Upper lobe of left lung (tissue), 4 donors: Measurements from ENCODE around the gene R3HDM2.

Source experiments
- CTCF ChIP-seq, 6 experiments: fragments of 450-650 bp in 4 of 6; fragments of 200-600 bp in 2 of 6; sonication (generic) in 2 of 6; IDR thresholded peaks; one replicate each; pipeline ENCODE4 v1.5.1; 2016 to 2019; ENCODE audit warnings: antibody characterized with exemption in 6 of 6
- EP300 ChIP-seq, 4 donors: sonication (generic); formaldehyde crosslinking; IDR thresholded peaks; one replicate each; pipeline ENCODE4 v1.5.1; 2017; ENCODE audit warnings: antibody characterized with exemption in 4 of 4, control low read depth in 2 of 4
- POLR2A ChIP-seq, 4 donors: fragments of 450-650 bp; IDR thresholded peaks; one replicate each; pipeline ENCODE4 v1.5.1; 2016 to 2017; ENCODE audit warnings: antibody characterized with exemption in 4 of 4, mild to moderate bottlenecking in 2 of 4
- POLR2AphosphoS5 ChIP-seq, 2 donors: sonication (generic); formaldehyde crosslinking; IDR thresholded peaks; one replicate each; pipeline ENCODE4 v1.5.1; 2017; ENCODE audit warnings: antibody characterized with exemption in 2 of 2

GRCh38 chr12:57276935-57277563 is 153.8 kb downstream of the R3HDM2 start:
- TF ChIP-seq POLR2A (IDR thresholded peaks at IDR 0.05), result no peak
- TF ChIP-seq CTCF (IDR thresholded peaks at IDR 0.05), result no peak
- TF ChIP-seq EP300 (IDR thresholded peaks at IDR 0.05), result no peak
- TF ChIP-seq POLR2AphosphoS5 (IDR thresholded peaks at IDR 0.05), result no peak
